Measurements from ENCODE around the gene DDX54.

Gene DDX54

DNA sequence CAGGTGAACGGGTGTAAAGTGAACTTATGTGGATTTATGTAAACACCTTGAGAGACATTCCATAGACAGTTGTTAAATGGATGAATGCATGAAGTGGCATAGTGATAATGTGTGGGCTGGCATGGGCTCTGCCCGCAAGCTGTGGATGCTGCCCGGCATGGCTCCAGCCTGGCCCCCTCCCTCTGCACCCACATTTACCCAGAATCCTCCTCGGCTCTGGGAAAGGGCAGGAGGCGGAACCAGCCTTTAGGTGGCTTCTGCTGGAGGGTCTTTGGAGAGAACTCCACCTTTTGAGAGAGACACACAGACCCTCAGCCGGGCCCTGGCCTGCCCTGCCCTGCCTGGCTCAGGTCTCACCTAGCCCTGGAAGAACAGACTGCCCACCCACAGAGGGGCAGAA, 68.4 kb downstream of the DDX54 start:
- no peak for DNase-seq (ENCODE audit: low spot score)

DNA sequence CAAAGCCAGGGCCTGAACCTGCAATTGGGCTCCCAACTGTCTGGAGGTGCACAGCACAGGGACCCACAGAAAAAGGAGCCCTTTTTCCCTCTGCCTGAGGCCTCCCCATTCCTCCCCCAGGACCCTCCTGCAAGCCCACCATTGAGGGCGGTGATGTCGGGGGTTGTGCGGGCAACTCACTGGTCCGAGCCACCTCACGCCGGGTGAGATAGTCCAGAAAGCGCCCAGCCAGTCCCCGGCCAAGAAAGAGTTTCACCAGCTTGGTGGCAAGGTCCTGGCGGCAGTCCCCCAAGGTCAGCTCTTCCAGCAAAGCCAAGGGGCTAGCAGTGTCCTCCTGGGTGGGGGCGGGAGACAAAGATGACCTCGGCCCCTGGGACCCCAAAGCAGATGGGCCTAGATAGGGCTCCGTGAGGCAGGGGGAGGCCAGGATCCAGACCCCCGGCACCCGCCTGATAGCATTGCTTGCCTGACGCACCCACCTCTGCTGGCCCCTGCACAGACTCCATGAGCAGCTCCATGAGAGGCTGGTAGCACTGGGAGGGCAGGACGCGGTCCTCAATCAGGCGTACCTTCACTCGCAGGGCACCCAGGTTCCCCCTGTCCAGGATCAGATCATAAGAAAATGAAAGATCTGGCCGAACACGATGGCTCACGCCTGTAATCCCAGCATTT, 69.7 kb downstream of the DDX54 start:
- no peak for DNase-seq (ENCODE audit: low spot score)

DNA sequence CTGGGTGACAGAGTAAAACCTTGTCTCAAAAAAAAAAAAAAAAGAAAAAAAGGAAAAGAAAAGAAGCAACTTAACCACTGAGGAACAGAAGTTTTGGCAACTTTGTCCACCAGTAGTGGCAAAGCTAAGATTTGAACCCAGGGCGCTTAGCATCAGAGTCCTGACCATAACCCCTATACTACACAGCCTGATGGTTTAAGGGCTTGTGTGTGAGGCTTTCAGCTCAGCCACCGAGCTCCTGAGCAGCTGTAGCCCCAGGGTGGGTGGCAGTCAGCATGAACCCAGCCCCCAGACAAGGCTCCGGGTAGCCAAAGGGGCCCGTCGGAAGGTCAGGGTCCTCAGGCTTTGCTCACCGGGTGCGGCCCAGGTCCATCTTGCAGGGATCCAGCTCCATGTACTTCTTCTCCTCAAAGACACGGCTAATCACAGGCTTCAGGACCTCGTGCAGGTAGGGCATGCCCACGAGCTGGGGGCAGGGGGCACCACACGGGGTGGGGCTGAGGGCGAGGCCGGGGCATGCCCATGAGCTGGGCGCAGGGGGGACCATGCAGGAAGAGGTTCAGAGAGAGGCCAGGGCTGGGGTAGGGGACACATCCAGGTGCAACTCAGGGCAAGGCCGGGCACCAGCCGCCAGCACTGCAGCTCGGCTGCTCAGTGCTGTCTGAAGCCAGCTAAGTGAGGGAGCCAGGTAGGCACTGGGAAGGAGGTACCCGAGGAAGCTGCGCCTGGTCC, 70.7 kb downstream of the DDX54 start:
- no peak for DNase-seq (ENCODE audit: low spot score)

DNA sequence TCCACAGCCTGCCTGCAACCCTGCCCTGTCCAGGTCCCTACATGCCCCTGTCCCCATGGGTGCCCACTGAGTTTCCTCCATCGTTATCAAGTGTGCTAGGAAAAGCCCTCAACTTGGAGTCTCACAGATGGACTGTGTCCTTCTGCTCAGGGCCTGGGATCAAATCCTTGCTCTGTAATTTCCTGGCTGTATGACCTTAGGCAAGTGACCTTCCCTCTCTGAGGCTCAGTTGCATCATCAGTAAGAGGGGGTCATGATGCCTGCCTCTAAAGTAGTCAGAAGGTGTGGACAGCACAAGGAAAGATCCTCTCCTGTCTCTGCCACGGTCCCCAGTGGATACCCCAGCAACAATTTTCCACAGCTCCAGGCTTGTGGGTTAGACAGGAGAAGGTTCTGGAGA, 71.9 kb downstream of the DDX54 start:
- DNase-seq (ENCODE audit: low spot score): no peak

DNA sequence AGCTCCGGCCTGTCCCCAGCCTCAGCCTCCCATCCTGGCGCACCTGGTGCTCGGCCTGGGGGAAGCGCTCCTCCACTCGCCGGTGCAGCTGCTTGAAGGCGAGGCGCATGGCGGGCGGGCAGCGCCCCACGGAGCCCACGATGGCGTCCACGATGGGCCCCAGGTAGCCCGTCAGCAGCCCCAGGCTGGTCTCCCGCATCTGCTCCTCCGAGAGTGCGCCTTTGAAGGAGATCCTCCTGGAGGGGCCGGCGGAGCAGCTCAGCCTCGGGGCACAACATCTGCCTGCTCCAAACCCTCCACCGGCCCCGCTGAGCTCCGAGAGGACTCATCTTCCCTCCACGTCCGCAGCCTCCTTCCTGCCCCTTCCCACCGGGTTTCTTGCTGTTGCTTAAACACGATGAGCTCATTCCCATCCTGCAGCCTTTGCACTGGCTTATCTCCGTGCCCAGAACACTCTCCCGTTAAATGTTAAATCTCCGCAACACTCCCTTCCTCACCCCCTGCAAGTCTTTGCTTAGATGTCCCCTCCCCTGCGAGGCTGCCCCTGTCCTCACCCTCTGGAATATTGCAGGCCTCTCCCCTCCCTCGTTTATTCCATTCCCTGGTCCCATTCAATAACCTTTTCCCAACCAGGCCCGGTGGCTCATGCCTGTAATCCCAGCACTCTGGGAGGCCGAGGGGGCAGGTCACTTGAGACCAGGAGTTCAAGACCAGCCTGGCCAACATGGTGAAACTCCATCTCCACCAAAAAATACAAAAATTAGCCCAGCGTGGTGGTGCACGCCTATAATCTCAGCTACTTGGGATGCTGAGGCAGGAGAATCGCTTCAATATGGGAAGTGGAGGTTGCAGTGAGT, 73.0 kb downstream of the DDX54 start:
- no peak for DNase-seq (ENCODE audit: low spot score)

DNA sequence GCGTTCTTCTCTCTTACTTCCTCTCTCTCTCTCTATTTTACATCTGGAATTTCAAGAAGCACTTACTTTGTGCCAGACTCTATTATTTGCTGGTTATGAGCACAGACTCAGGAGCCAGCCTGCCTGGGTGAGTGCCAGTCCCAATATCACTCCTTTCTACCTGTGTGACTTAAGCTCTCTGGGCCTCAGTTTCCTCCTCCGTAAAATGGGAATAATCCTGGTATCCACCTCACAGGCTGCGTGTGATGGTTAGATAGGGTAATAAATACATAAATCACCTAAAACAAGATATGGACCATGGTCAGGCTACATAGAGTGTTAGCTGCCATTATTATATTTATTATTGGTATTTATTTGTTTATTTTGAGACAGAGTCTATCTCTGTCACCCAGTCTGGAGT, 74.0 kb downstream of the DDX54 start:
- DNase-seq (ENCODE audit: low spot score): no peak

DNA sequence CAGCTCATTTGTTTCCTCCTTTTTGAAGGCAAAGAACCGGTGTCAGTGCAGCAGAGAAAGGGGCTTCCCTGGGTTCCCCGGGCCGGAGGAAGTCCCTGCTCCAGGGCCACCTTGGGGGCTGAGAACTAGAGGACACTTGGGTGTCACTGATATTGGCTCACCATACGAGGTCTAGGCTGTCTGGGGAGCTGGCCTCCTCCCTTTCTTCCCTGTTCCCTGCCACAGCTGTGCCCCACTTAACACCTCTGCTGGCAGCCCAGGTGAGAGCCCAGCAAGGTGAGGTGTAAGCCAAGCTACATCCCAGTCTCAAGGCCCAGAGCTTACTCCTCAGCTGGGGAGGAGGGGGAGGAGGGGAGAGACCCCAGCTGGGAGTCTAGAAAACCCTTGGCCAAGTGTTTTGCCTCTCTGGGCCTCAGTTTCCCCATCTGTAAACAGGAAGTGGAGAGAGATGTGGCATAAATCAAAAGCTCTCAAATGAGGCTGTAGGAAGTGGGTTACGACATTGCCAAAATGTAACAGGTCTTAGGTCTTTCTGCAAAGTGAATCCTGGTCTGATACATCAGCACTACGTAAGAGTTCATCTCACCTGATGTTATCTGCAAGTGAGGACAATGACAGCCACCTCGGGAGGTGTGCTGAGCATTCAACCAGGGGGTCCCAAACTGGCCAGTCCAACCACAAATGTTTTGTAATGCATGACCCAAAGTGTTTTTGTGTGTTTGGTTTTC, 75.2 kb downstream of the DDX54 start:
- DNase-seq (ENCODE audit: low spot score): no peak

DNA sequence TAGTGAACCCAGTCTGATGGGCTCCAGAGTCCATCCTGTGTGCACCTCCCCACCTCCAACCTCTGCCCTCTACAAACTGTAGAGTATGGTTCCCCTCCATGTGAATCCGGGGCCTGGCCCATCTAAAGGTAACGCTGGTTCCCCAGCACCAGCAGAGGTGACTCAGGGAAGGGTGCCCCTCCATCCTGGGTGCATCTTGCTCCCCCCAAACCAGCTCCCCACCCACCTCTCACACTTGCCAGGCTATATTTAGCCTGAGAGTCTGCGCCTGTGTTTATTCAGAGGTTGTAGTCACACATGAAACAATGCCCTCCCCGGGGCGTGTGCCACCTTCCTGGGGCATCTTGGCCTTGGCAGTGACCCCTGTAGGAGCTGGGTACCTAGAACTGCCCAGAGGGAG, 75.9 kb downstream of the DDX54 start:
- no peak for DNase-seq (ENCODE audit: low spot score)

DNA sequence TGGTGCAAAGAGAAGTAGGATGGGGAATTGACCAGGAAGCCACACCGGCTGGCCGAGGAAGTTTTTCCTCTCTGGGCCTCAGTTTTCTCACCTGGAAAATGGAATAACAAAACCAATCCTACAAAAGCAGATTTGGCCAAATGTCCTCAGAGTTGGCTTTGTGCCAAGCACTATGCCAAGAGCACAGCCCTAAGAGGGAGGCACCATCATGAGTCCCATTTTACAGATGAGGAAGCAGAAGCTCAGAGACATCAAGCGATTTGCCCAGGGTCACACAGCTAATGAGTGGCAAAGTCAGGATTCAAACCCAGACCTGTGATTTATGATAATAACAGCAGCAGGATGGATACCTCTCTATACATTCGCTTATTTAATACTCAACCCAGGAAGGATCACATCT, 77.0 kb downstream of the DDX54 start:
- DNase-seq (ENCODE audit: low spot score): no peak
